HG02678 (cell line): ENCODE data around the gene ITPRIPL1.
"Not testable (repeated sequence)": the region's sequence is repeated elsewhere in the genome, so short reads cannot be mapped to it uniquely, and the experiment has no call there.

ENCODE experiments used
- ATAC-seq: cut with Tn5 transposase; IDR thresholded peaks from one replicate; pipeline ENCODE4 v1.9.1; 2021; ENCODE audit warnings: mild to moderate bottlenecking, moderate library complexity; ENCODE audit not compliant: unreplicated experiment

ITPRIPL1 gene, protein sequence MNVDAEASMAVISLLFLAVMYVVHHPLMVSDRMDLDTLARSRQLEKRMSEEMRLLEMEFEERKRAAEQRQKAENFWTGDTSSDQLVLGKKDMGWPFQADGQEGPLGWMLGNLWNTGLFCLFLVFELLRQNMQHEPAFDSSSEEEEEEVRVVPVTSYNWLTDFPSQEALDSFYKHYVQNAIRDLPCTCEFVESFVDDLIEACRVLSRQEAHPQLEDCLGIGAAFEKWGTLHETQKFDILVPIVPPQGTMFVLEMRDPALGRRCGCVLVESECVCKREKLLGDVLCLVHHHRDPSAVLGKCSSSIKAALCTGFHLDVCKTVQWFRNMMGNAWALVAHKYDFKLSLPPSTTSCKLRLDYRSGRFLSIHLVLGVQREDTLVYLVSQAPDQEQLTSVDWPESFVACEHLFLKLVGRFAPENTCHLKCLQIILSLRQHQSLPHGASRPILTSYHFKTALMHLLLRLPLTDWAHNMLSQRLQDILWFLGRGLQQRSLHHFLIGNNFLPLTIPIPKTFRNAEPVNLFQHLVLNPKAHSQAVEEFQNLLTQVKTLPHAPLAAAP

GRCh38 chr2:96325041-96325883 is at the start of gene ITPRIPL1:
ITPRIPL1 (plus strand) TSS chr2:96325317; CDS start chr2:96325840, 523 bp downstream.
- no peak for ATAC-seq

- no peak for ATAC-seq
These were observed 48.2 kb upstream of the ITPRIPL1 start for GRCh38 chr2:96276787-96277499.

- ATAC-seq, result no peak
These were observed 37.8 kb upstream of the ITPRIPL1 start for GRCh38 chr2:96287273-96287856.

GRCh38 chr2:96291751-96292150 is 33.4 kb upstream of the ITPRIPL1 start:
- no peak for ATAC-seq

DNA sequence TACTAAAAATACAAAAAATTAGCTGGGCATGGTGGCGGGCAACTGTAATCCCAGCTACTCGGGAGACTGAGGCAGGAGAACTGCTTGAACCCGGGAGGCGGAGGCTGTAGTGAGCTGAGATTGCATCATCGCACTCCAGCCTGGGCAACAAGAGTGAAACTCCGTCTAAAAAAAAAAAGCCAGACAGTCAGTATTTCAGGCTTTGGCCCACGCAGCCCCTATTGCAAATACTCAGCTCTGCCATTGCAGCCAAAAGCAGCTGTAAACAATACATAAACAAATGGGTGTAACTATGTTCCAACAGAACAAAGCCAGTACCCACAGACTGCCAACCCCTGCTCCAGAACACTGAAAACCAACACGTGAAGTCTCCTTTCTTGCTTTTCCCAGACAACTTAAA is 30.8 kb upstream of the ITPRIPL1 start:
- ATAC-seq, result not testable (repeated sequence)

DNA sequence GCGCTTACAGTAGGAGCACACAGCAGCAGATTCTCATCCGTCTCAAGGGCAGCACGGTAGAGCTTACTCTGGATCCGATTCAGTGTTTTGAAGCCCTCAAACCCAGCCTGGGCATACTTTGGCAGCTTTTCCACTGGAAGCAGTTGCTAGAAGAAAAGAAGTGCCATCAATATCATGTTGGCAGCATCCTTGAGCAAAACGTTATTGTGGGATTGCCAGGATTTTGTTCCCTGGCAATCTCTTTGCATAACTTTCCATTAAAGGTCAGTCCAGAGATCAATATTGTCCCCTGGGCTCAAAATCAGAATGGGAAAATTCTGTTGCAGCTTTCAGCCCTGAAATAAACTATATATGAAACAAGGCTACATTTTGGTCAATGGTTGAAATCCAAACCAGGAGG is 28.2 kb upstream of the ITPRIPL1 start:
- no peak for ATAC-seq

GRCh38 chr2:96301865-96302264 is 23.3 kb upstream of the ITPRIPL1 start:
- no peak for ATAC-seq

DNA sequence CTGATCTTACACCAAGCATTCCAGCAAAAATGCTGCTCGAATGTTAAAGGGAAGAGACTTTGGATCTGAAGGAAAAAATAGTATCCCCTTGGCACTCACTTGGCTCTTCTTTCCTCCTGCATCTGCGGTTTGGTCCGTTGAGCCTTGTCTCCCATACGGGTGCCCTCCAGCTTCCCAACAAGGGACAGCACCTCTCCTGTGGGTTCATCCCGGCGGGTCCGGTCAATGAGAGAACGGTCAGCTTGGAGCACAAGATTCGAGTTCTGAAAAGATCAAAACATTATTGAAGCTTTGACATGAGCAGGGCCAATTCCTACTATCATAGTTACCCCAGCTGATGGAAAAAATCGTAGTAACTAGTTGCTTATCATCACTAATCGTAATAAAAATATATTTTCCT is 20.5 kb upstream of the ITPRIPL1 start:
- no peak for ATAC-seq

GRCh38 chr2:96305091-96305978 is 19.8 kb upstream of the ITPRIPL1 start, which contains the start of gene SNRNP200:
SNRNP200 (minus strand) TSS chr2:96305546; CDS start chr2:96305437, 109 bp downstream.
- peak; percentile 94 for ATAC-seq

GRCh38 chr2:96305979-96306308 is 19.2 kb upstream of the ITPRIPL1 start:
- ATAC-seq, result no peak

DNA sequence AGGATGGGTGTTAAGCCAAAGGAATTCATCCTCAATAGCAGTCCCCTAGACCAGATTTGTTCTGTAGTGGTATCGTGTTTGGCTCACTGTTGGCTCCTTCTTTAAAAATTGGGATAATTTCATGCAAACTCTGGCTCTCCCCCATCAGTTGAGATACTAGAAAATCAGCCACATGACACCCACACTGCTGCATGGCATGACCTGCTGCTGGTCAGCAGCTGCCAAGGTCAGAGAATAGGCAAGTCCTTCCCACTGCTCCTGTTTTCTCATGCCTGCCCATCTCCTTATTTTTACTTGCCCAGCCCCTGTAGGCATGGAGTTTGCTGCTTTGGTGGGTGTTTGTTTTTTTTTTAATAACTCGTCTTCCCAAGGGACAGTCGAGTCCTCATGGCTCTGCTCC is 18.7 kb upstream of the ITPRIPL1 start:
- no peak for ATAC-seq

- no peak for ATAC-seq
These were observed 16.9 kb upstream of the ITPRIPL1 start for GRCh38 chr2:96308248-96308647.

GRCh38 chr2:96315005-96315399 is 10.1 kb upstream of the ITPRIPL1 start:
- no peak for ATAC-seq

GRCh38 chr2:96315400-96316071 is 9.6 kb upstream of the ITPRIPL1 start:
- ATAC-seq, result no peak

DNA sequence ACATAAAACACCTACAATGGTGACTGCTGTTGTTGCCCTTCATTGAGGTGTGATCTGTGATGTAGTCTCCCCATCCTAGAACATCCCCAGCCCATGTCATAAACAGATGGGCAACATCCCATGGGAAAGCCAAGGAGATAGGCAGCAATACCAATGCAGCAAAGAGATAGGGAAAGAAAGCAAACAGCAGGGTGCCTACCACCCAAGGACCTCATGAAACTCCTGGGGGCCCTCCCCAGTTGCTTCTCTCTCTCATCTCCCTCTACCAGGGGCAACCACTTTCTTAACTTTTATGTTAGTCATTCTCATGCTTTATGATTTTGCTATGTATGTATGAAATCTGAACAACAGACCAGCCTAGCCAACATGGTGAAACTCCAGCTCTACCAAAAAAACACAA is 8.1 kb upstream of the ITPRIPL1 start:
- no peak for ATAC-seq

DNA sequence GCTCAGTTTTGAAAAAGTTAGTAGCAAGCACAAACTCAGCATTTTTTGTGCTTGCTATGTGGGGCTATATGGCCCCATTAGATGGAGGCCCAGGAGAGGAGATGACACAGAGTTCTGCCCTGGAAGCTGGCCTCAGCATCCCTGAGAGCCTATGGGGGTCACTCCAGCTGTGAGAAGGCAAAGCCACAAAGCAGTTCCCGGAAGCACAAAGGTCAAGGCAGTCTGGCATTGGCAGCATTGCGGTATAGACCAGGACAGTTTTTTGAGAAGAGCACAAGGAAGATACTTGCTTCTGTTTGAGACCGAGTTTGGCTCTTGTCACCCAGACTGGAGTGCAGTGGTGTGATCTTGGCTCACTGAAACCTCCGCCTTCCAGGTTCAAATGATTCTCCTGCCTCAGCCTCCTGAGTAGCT is 7.5 kb upstream of the ITPRIPL1 start:
- no peak for ATAC-seq

DNA sequence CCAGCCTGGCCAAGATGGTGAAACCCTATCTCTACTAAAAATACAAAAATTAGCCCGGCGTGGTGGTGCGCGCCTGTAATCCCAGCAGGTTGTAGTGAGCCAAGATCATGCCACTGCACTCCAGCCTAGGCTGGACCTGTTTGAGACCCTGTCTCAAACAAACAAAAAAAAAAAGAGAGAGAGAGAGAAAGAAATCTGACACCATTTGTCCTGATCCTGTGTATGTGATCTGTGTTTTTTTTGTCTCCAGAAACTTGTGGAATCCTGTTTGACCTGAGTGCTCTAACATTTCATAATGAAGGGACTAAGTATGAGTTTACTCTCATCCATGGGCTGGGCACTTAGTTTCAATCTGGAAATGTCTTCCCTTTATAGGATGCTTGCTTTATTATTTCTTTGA is 6.4 kb upstream of the ITPRIPL1 start:
- no peak for ATAC-seq

- ATAC-seq, result no peak
These were observed 5.7 kb upstream of the ITPRIPL1 start for GRCh38 chr2:96319396-96319795.

DNA sequence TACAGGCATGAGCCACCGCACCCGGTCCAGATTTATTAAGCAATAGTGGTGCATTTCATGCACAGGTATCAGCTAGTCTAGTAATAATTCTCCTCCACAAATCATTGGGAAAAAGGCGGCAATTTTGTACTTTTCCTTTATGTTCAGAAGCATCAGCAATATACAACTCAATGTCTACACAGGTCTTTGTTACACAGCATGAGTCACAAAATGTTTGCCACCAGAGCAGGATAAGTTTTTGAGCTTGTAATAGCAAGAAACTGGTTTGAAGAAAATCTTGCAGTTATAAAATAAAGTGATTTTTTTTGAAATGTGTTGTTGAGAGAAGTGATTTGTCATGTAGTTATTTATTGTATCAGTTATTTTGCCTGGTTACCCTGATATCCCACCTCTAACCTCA is 4.8 kb upstream of the ITPRIPL1 start:
- ATAC-seq, result no peak
